DOHH2 (cell line): ENCODE results near the gene SPRR5.

Experiments used
- H3F3A ChIP-seq: fragments of 200-600 bp; sonication (generic), shearing (Covaris generic); 2 replicates; pipeline ENCODE4 v1.6.0; 2016; ENCODE audit warnings: antibody characterized with exemption, mild to moderate bottlenecking; ENCODE audit not compliant: control insufficient read depth, insufficient read depth
- H3K27ac ChIP-seq: fragments of 200-600 bp; sonication (generic); 2 replicates; pipeline ENCODE4 v1.5.1; 2014; ENCODE audit warnings: low read depth, mild to moderate bottlenecking, low read length, moderate library complexity
- H3K27me3 ChIP-seq: fragments of 200-600 bp; sonication (generic); 2 replicates; pipeline ENCODE4 v1.6.1; 2014; ENCODE audit warnings: mild to moderate bottlenecking, low read length, mixed read lengths; ENCODE audit not compliant: control insufficient read depth
- H3K36me3 ChIP-seq: fragments of 200-600 bp; sonication (generic); 2 replicates; pipeline ENCODE4 v1.6.1; 2014; ENCODE audit warnings: mild to moderate bottlenecking, low read length, moderate library complexity, mixed read lengths; ENCODE audit not compliant: control insufficient read depth
- H3K4me1 ChIP-seq: fragments of 200-600 bp; sonication (generic); 2 replicates; pipeline ENCODE4 v1.6.1; 2014; ENCODE audit warnings: mild to moderate bottlenecking, low read length, mixed read lengths; ENCODE audit not compliant: control insufficient read depth
- H3K4me2 ChIP-seq: fragments of 200-600 bp; sonication (generic); 2 replicates; pipeline ENCODE4 v1.6.0; 2014; ENCODE audit warnings: mild to moderate bottlenecking, low read length, moderate library complexity
- H3K4me3 ChIP-seq: fragments of 200-600 bp; sonication (generic); 2 replicates; pipeline ENCODE4 v1.5.1; 2014; ENCODE audit warnings: mild to moderate bottlenecking, low read length, mixed read lengths
- H3K79me2 ChIP-seq: fragments of 200-600 bp; sonication (generic); 2 replicates; pipeline ENCODE4 v1.6.1; 2014; ENCODE audit warnings: mild to moderate bottlenecking, low read length, mixed read lengths; ENCODE audit not compliant: control insufficient read depth
- H3K9me2 ChIP-seq: fragments of 200-600 bp; sonication (generic); replicated peaks from 2 replicates; pipeline ENCODE4 v1.6.1; 2014; ENCODE audit warnings: mild to moderate bottlenecking, low read length, mixed read lengths; ENCODE audit not compliant: control insufficient read depth
- H3K9me3 ChIP-seq: fragments of 200-600 bp; sonication (generic); 2 replicates; pipeline ENCODE4 v1.6.1; 2014; ENCODE audit warnings: antibody characterized with exemption, low read length, mixed read lengths; ENCODE audit not compliant: control insufficient read depth, insufficient read depth
- H4K20me1 ChIP-seq: fragments of 200-600 bp; sonication (generic); 2 replicates; pipeline ENCODE4 v1.6.0; 2014; ENCODE audit warnings: low read depth, mild to moderate bottlenecking, antibody characterized with exemption, low read length, moderate library complexity; ENCODE audit not compliant: control insufficient read depth, insufficient read depth
- CTCF ChIP-seq: fragments of 200-600 bp; sonication (generic); IDR thresholded peaks from one replicate; pipeline ENCODE4 v1.5.1; 2014; ENCODE audit warnings: antibody characterized with exemption, mild to moderate bottlenecking, low read depth, low read length; ENCODE audit not compliant: poor library complexity, severe bottlenecking
- EZH2phosphoT487 ChIP-seq: fragments of 200-600 bp; sonication (generic); IDR thresholded peaks from 2 replicates; pipeline ENCODE4 v1.6.1; 2017; ENCODE audit warnings: borderline replicate concordance, mild to moderate bottlenecking, antibody characterized with exemption, low read length, moderate library complexity, mixed read lengths

SPRR5 gene

GRCh38 chr1:152901631-152902030, 45.4 kb upstream of the SPRR5 start:
- Histone ChIP-seq H3K9me3 (no peaks in the 10 kb centered on the region), H3K36me3 (no peaks in the 10 kb centered on the region), H3K79me2 (no peaks in the 10 kb centered on the region), H4K20me1 (no peaks in the 10 kb centered on the region), H3K4me2 (no peak overlapping the region), H3K4me1 (no peaks in the 10 kb centered on the region), H3K9me2 (no peaks in the 10 kb centered on the region), H3K4me3 (no peak overlapping the region), H3F3A (no peaks in the 10 kb centered on the region), H3K27me3 (peaks cover 2% of the 10 kb centered on the region; the same call in 1 of the 2 replicates), H3K27ac (no peak overlapping the region)
- TF ChIP-seq CTCF (no peak), EZH2phosphoT487 (no peak)

- no peak overlapping the region for H3K27ac ChIP-seq
- H3K36me3 ChIP-seq = no peaks in the 10 kb centered on the region
- no peaks in the 10 kb centered on the region for H3F3A ChIP-seq
- H3K9me3 ChIP-seq = no peaks in the 10 kb centered on the region
- H3K9me2 ChIP-seq = no peaks in the 10 kb centered on the region
- no peak for TF ChIP-seq EZH2phosphoT487
- no peak for TF ChIP-seq CTCF
- no peaks in the 10 kb centered on the region for H3K27me3 ChIP-seq
- H3K4me2 ChIP-seq = no peak overlapping the region
- H3K4me1 ChIP-seq = no peaks in the 10 kb centered on the region
- H3K79me2 ChIP-seq = no peaks in the 10 kb centered on the region
- H4K20me1 ChIP-seq = no peaks in the 10 kb centered on the region
- H3K4me3 ChIP-seq = no peak overlapping the region
These were observed 44.4 kb upstream of the SPRR5 start for GRCh38 chr1:152902636-152903035.

GRCh38 chr1:152904688-152905440, 42.1 kb upstream of the SPRR5 start:
- no peaks in the 10 kb centered on the region for H3K79me2 ChIP-seq
- no peaks in the 10 kb centered on the region for H3K4me1 ChIP-seq
- H3K9me3 ChIP-seq = no peaks in the 10 kb centered on the region
- no peak overlapping the region for H3K27ac ChIP-seq
- H3K9me2 ChIP-seq = no peaks in the 10 kb centered on the region
- TF ChIP-seq CTCF = no peak
- TF ChIP-seq EZH2phosphoT487 = no peak
- no peaks in the 10 kb centered on the region for H3K36me3 ChIP-seq
- H3K4me2 ChIP-seq = no peak overlapping the region
- H4K20me1 ChIP-seq = no peaks in the 10 kb centered on the region
- no peaks in the 10 kb centered on the region for H3K27me3 ChIP-seq
- H3F3A ChIP-seq = no peaks in the 10 kb centered on the region
- H3K4me3 ChIP-seq = no peak overlapping the region
